Vagina (tissue), 2 donors: ENCODE results near the gene TMEM232. TPM values are rescaled to one million over a fixed set of nuclear protein-coding genes. Genes with fewer than 3 reads are reported as not detected.

Experiments used
- DNase-seq, 2 donors: peaks; one replicate each; pipeline ENCODE4 v3.0.0-alpha.2; 2017; ENCODE audit errors: extremely low spot score in 2 of 2
- H3K27ac ChIP-seq: fragments of 200-600 bp; sonication (generic); one replicate; pipeline ENCODE4 v1.5.1; 2019
- H3K27me3 ChIP-seq: fragments of 200-600 bp; sonication (generic); one replicate; pipeline ENCODE4 v1.5.1; 2019
- H3K36me3 ChIP-seq, 2 donors: fragments of 200-600 bp; sonication (generic); one replicate each; pipeline ENCODE4 v1.5.1; 2017 to 2019
- H3K4me1 ChIP-seq: fragments of 200-600 bp; sonication (generic); one replicate; pipeline ENCODE4 v1.5.1; 2019
- H3K4me3 ChIP-seq, 2 donors: fragments of 200-600 bp; sonication (generic); 1 replicate in 1 of 2; 2 replicates in 1 of 2; pipeline ENCODE4 v1.5.1; 2016 to 2019
- H3K9me3 ChIP-seq: fragments of 200-600 bp; sonication (generic); one replicate; pipeline ENCODE4 v1.5.1; 2019
- CTCF ChIP-seq, 3 experiments: fragments of 450-650 bp in 2 of 3; fragments of 200-600 bp in 1 of 3; sonication (generic) in 1 of 3; IDR thresholded peaks; one replicate each; pipeline ENCODE4 v1.5.1; 2017 to 2019; ENCODE audit warnings: antibody characterized with exemption in 3 of 3, mild to moderate bottlenecking in 2 of 3, moderate library complexity in 2 of 3
- POLR2A ChIP-seq, 2 donors: fragments of 450-650 bp; IDR thresholded peaks; one replicate each; pipeline ENCODE4 v1.6.1; 2017; ENCODE audit warnings: antibody characterized with exemption in 2 of 2, mild to moderate bottlenecking in 2 of 2, moderate library complexity in 2 of 2
- POLR2AphosphoS5 ChIP-seq, 2 donors: sonication (generic); formaldehyde crosslinking; IDR thresholded peaks; one replicate each; pipeline ENCODE4 v1.9.0; 2017; ENCODE audit warnings: antibody characterized with exemption in 2 of 2, mild to moderate bottlenecking in 2 of 2, low read depth in 1 of 2; ENCODE audit not compliant: insufficient read depth in 1 of 2
- intact Hi-C: fragments of 100-400 bp; cut with DNase I; formaldehyde crosslinking; loops from one replicate; pipeline ENCODE4 v1.15.1; 2023
- microRNA-seq: library from miRNA; unstranded; fragments of <30 nt; microRNA quantifications from one replicate; pipeline ENCODE4, GENCODE V29; 2017; ENCODE audit warnings: borderline number of aligned reads, borderline replicate concordance
- small RNA-seq: library from RNA; depleted of rRNA; stranded (forward); fragments of <200 nt; gene quantifications from one replicate; pipeline ENCODE3, GENCODE V24; 2016
- total RNA-seq: library from RNA; depleted of rRNA; stranded (reverse); fragments of >200 nt; gene quantifications from one replicate; pipeline ENCODE4 v1.2.3, GENCODE V29; 2016

TMEM232 gene
- total RNA-seq, 1 donor from 2014 or later: 4.2 TPM

- no peaks in the 10 kb centered on the region for H3K27me3 ChIP-seq
- no peak for TF ChIP-seq CTCF (IDR thresholded peaks at IDR 0.05)
- no peak for TF ChIP-seq POLR2AphosphoS5 (IDR thresholded peaks at IDR 0.05; ENCODE audit: insufficient read depth in 1 of 2, low read depth in 1 of 2)
- no peak for TF ChIP-seq POLR2A (IDR thresholded peaks at IDR 0.05)
- H3K4me1 ChIP-seq: no peaks in the 10 kb centered on the region
- no peaks in the 10 kb centered on the region for H3K36me3 ChIP-seq
- H3K27ac ChIP-seq: no peak overlapping the region
- no peaks in the 10 kb centered on the region for H3K9me3 ChIP-seq
- DNase-seq: no peak
- H3K4me3 ChIP-seq: no peak overlapping the region
- intact Hi-C loops: no loop called here
Measured at GRCh38 chr5:110377361-110377760, 349.1 kb downstream of the TMEM232 start.

GRCh38 chr5:110376281-110376951, 350.1 kb downstream of the TMEM232 start:
- no peak for DNase-seq
- intact Hi-C loops: no loop called here
- Histone ChIP-seq H3K36me3 (no peaks in the 10 kb centered on the region), H3K4me1 (no peaks in the 10 kb centered on the region), H3K9me3 (no peaks in the 10 kb centered on the region), H3K27me3 (no peaks in the 10 kb centered on the region), H3K4me3 (no peak overlapping the region), H3K27ac (no peak overlapping the region)
- TF ChIP-seq CTCF (IDR thresholded peaks at IDR 0.05) (no peak), POLR2AphosphoS5 (IDR thresholded peaks at IDR 0.05; ENCODE audit: insufficient read depth in 1 of 2, low read depth in 1 of 2) (no peak), POLR2A (IDR thresholded peaks at IDR 0.05) (no peak)

GRCh38 chr5:110371725-110372041, 354.8 kb downstream of the TMEM232 start:
- TF ChIP-seq POLR2AphosphoS5 (IDR thresholded peaks at IDR 0.05; ENCODE audit: insufficient read depth in 1 of 2, low read depth in 1 of 2): no peak
- no peak for TF ChIP-seq POLR2A (IDR thresholded peaks at IDR 0.05)

GRCh38 chr5:110371011-110371724, 355.3 kb downstream of the TMEM232 start:
- Histone ChIP-seq H3K4me1 (no peaks in the 10 kb centered on the region), H3K27ac (no peak overlapping the region), H3K27me3 (no peaks in the 10 kb centered on the region), H3K4me3 (no peak overlapping the region), H3K36me3 (no peaks in the 10 kb centered on the region), H3K9me3 (no peaks in the 10 kb centered on the region)
- intact Hi-C loops: no loop called here
- no peak for DNase-seq
- TF ChIP-seq CTCF (IDR thresholded peaks at IDR 0.05): no peak
- no peak for TF ChIP-seq POLR2A (IDR thresholded peaks at IDR 0.05)
- no peak for TF ChIP-seq POLR2AphosphoS5 (IDR thresholded peaks at IDR 0.05; ENCODE audit: insufficient read depth in 1 of 2, low read depth in 1 of 2)

More at GRCh38 chr5:110371725-110372041, 354.8 kb downstream of the TMEM232 start:
- Histone ChIP-seq H3K4me3 (no peak overlapping the region), H3K27me3 (no peaks in the 10 kb centered on the region), H3K27ac (no peak overlapping the region), H3K36me3 (no peaks in the 10 kb centered on the region), H3K9me3 (no peaks in the 10 kb centered on the region), H3K4me1 (no peaks in the 10 kb centered on the region)
- no peak for DNase-seq
- intact Hi-C loops: no loop called here

Small RNAs within 50 kb of the gene (microRNA-seq; reads per million reads assigned to microRNA genes)
- not detected for gene MIR548F3

Small RNAs within 50 kb of the gene (small RNA-seq; reads per million reads assigned to genes)
- gene MIR548F3 (not detected), gene RF00432 (not detected)

Other genes starting within 250 kb of the TMEM232 start
- 44.9 TPM for gene SLC25A46, start 12.3 kb upstream of the TMEM232 start, total RNA-seq